Fibroblast of lung (primary cell): ENCODE measurements around the gene SUPT3H. TPM values are rescaled to one million over a fixed set of nuclear protein-coding genes. Genes with fewer than 3 reads are reported as not detected.

ENCODE experiments used
- DNase-seq, 2 donors: peaks; one replicate each; pipeline versions ENCODE4 v3.0.0 to v3.0.0-alpha.2; 2010; ENCODE audit warnings: low read depth in 2 of 2
- H2AFZ ChIP-seq: 2 replicates; pipeline ENCODE4 v1.5.1; 2012; ENCODE audit warnings: low read length, control low read depth, inconsistent platforms
- H3K27ac ChIP-seq: 2 replicates; pipeline ENCODE4 v1.5.1; 2011; ENCODE audit warnings: low read length, control low read depth; ENCODE audit not compliant: insufficient read depth
- H3K27me3 ChIP-seq: 2 replicates; pipeline ENCODE4 v1.5.1; 2011; ENCODE audit warnings: mild to moderate bottlenecking, low read length; ENCODE audit not compliant: control insufficient read depth, insufficient read depth
- H3K36me3 ChIP-seq: 2 replicates; pipeline ENCODE4 v1.5.1; 2011; ENCODE audit warnings: low read length; ENCODE audit not compliant: control insufficient read depth, insufficient read depth
- H3K4me1 ChIP-seq: 2 replicates; pipeline ENCODE4 v1.5.1; 2011; ENCODE audit warnings: low read length; ENCODE audit not compliant: control insufficient read depth, insufficient read depth; ENCODE audit errors: extremely low read depth
- H3K4me2 ChIP-seq: 2 replicates; pipeline ENCODE4 v1.5.1; 2011; ENCODE audit warnings: low read length, control low read depth; ENCODE audit not compliant: insufficient read depth; ENCODE audit errors: extremely low read depth
- H3K4me3 ChIP-seq, 4 experiments: fragments of 200-600 bp in 1 of 4; sonication (generic) in 1 of 4; replicated peaks in 1 of 4; 2 replicates each; pipeline ENCODE4 v1.5.1; 2011 to 2016; ENCODE audit warnings: low read length in 4 of 4, low read depth in 3 of 4, mild to moderate bottlenecking in 3 of 4, control low read depth in 2 of 4, inconsistent platforms in 1 of 4, mixed read lengths in 1 of 4; ENCODE audit not compliant: insufficient read depth in 1 of 4; ENCODE audit errors: control extremely low read depth in 1 of 4
- H3K79me2 ChIP-seq: 2 replicates; pipeline ENCODE4 v1.5.1; 2012; ENCODE audit warnings: mild to moderate bottlenecking, low read length, inconsistent platforms; ENCODE audit not compliant: control insufficient read depth, insufficient read depth
- H3K9ac ChIP-seq: 2 replicates; pipeline ENCODE4 v1.5.1; 2011; ENCODE audit warnings: mild to moderate bottlenecking, low read length, control low read depth; ENCODE audit not compliant: insufficient read depth
- H3K9me3 ChIP-seq: 2 replicates; pipeline ENCODE4 v1.5.1; 2012; ENCODE audit warnings: low read depth, low read length; ENCODE audit not compliant: control insufficient read depth, insufficient read depth
- H4K20me1 ChIP-seq: 2 replicates; pipeline ENCODE4 v1.5.1; 2011; ENCODE audit warnings: low read length; ENCODE audit not compliant: control insufficient read depth, insufficient read depth; ENCODE audit errors: extremely low read depth
- EZH2 ChIP-seq: IDR thresholded peaks from 2 replicates; pipeline ENCODE4 v1.5.1; 2012; ENCODE audit warnings: low read length, control low read depth, mild to moderate bottlenecking; ENCODE audit errors: missing control alignments
- polyA plus RNA-seq, 2 donors: library from polyadenylated mRNA; depleted of rRNA in 1 of 2; stranded (reverse) in 1 of 2; unstranded in 1 of 2; fragments of >200 nt; gene quantifications; 2 replicates each; pipeline ENCODE4 v1.2.1, GENCODE V29; 2011 to 2012; ENCODE audit warnings: missing spikeins in 1 of 2
- total RNA-seq: library from RNA; depleted of rRNA; stranded (reverse); fragments of >200 nt; gene quantifications from 2 replicates; pipeline ENCODE4 v1.2.1, GENCODE V29; 2014
- TF ChIP-seq, protein P1 (sequence below), 2 donors: IDR thresholded peaks in 1 of 2; conservative IDR thresholded peaks in 1 of 2; 1 replicate in 1 of 2; 2 replicates in 1 of 2; pipeline ENCODE4 v1.5.1; 2011 to 2012; ENCODE audit warnings: low read length in 2 of 2, control low read depth in 1 of 2, inconsistent platforms in 1 of 2, low read depth in 1 of 2, mild to moderate bottlenecking in 1 of 2

The SUPT3H gene
- total and polyA plus RNA-seq, 2 donors (not counting 1 experiment from before 2014, with no cell fraction given) = 8.3 to 8.5 TPM

DNA sequence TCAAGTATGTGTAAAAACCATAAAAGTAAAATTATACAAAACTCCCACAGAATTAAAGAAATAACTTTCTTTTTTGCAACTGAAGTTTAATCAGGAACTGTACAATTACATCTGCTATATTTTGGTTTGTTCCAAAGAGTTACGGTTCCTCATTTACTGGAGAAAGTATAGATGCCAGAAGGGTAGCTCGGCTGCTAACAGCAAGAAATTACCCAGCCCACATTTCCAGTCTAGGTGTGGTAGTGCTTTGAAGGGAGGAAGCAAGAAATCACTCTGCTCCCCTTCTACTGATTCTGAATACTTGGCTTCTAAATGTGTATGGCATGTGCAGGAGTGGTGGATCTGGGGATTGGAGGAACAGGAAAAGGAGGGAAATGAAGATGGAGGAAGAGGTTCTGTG lies 549.0 kb downstream of the SUPT3H start:
- H3K36me3 ChIP-seq = no peaks in the 10 kb centered on the region
- no peaks in the 10 kb centered on the region for H3K79me2 ChIP-seq
- no peaks in the 10 kb centered on the region for H3K9me3 ChIP-seq
- no peak for TF ChIP-seq EZH2
- TF ChIP-seq, protein P1, sequence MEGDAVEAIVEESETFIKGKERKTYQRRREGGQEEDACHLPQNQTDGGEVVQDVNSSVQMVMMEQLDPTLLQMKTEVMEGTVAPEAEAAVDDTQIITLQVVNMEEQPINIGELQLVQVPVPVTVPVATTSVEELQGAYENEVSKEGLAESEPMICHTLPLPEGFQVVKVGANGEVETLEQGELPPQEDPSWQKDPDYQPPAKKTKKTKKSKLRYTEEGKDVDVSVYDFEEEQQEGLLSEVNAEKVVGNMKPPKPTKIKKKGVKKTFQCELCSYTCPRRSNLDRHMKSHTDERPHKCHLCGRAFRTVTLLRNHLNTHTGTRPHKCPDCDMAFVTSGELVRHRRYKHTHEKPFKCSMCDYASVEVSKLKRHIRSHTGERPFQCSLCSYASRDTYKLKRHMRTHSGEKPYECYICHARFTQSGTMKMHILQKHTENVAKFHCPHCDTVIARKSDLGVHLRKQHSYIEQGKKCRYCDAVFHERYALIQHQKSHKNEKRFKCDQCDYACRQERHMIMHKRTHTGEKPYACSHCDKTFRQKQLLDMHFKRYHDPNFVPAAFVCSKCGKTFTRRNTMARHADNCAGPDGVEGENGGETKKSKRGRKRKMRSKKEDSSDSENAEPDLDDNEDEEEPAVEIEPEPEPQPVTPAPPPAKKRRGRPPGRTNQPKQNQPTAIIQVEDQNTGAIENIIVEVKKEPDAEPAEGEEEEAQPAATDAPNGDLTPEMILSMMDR (conservative IDR thresholded peaks at IDR 0.05 in 1 of 2, IDR thresholded peaks at IDR 0.05 in 1 of 2; ENCODE audit: low read depth in 1 of 2, low read length in 2 of 2) = no peak
- no peak overlapping the region for H3K9ac ChIP-seq
- no peak overlapping the region for H3K4me3 ChIP-seq
- no peaks in the 10 kb centered on the region for H4K20me1 ChIP-seq
- no peak overlapping the region for H3K27ac ChIP-seq
- DNase-seq = no peak
- H2AFZ ChIP-seq = no peak overlapping the region
- no peaks in the 10 kb centered on the region for H3K27me3 ChIP-seq
- no peaks in the 10 kb centered on the region for H3K4me1 ChIP-seq
- H3K4me2 ChIP-seq = no peak overlapping the region

DNA sequence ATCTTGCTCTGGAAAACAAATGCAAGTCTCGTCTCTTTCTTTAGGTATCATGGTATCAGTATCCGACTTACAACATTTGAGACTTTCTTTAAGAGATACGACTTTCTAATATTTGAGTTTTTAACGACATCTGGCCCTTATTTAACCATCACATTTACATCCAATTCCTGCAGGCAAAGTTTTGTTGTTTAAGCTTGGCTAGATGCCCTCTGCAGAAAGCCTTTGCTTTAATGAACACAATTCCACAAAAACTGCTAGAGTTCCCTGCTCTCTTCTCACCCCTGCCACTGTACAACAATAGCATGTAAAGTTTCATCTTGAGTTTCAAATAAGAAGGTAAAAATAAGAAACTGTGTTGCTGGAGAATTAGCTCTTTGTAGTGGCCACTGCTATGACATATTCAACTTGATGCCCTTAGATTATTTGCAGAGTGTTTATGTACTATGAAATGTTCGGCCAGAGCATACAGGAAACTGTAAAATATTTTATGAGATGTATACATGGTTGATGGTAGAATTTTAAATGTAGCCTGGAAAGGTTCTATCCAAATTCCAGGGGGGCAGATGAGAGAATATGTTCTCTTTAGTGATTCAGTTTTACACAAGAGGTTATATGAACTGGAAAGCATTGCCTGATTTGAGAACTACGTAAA lies 551.6 kb downstream of the SUPT3H start:
- Histone ChIP-seq H3K9ac (no peak overlapping the region), H3K36me3 (no peaks in the 10 kb centered on the region), H3K9me3 (no peaks in the 10 kb centered on the region), H4K20me1 (no peaks in the 10 kb centered on the region), H3K27ac (no peak overlapping the region), H3K4me2 (no peak overlapping the region), H2AFZ (no peak overlapping the region), H3K79me2 (no peaks in the 10 kb centered on the region), H3K27me3 (no peaks in the 10 kb centered on the region), H3K4me1 (no peaks in the 10 kb centered on the region), H3K4me3 (no peak overlapping the region)
- TF ChIP-seq, protein P1 (conservative IDR thresholded peaks at IDR 0.05 in 1 of 2, IDR thresholded peaks at IDR 0.05 in 1 of 2; ENCODE audit: low read depth in 1 of 2, low read length in 2 of 2) = no peak
- no peak for TF ChIP-seq EZH2
- no peak for DNase-seq

DNA sequence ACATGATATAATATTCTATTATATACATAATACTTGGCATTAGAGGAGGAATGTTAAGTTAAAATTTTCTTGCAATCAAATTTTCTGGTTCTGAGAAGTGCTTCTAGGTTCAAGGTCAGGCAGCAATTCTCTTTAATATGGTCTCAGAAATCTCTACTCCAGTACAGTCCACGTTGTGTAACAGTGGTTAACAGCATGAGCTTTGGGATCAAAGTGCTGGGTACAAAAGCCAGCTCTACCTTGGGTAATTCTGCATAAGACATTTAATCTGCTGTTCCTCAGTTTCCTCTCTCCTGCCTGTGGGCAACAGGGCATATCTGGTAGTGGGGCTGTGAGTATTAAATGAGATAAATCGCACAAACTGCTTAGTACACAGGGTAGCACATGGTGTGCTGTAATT lies 552.5 kb downstream of the SUPT3H start:
- no peak for DNase-seq
- Histone ChIP-seq H4K20me1 (no peaks in the 10 kb centered on the region), H3K79me2 (no peaks in the 10 kb centered on the region), H3K9ac (no peak overlapping the region), H3K9me3 (no peaks in the 10 kb centered on the region), H3K27me3 (no peaks in the 10 kb centered on the region), H3K4me1 (no peaks in the 10 kb centered on the region), H3K27ac (no peak overlapping the region), H3K4me2 (no peak overlapping the region), H2AFZ (no peak overlapping the region), H3K36me3 (no peaks in the 10 kb centered on the region), H3K4me3 (no peak overlapping the region)
- no peak for TF ChIP-seq EZH2
- TF ChIP-seq, protein P1 (conservative IDR thresholded peaks at IDR 0.05 in 1 of 2, IDR thresholded peaks at IDR 0.05 in 1 of 2; ENCODE audit: low read depth in 1 of 2, low read length in 2 of 2) = no peak
